Endothelial cell (in vitro differentiated cells): ENCODE results near the gene MCEMP1. TPM values are rescaled to one million over a fixed set of nuclear protein-coding genes. Genes with fewer than 3 reads are reported as not detected.

ENCODE experiments used
- DNase-seq: peaks from one replicate; pipeline ENCODE4 v3.0.0; 2021; ENCODE audit warnings: low spot score
- H3K27ac Mint-ChIP-seq: one replicate; pipeline ENCODE4 v1.8.0; 2021; ENCODE audit warnings: mixed read lengths, inconsistent platforms; ENCODE audit not compliant: unreplicated experiment
- H3K27me3 Mint-ChIP-seq: one replicate; pipeline ENCODE4 v1.8.0; 2021; ENCODE audit warnings: mild to moderate bottlenecking, moderate library complexity, mixed read lengths, inconsistent platforms; ENCODE audit not compliant: unreplicated experiment
- H3K36me3 Mint-ChIP-seq: one replicate; pipeline ENCODE4 v1.8.0; 2021; ENCODE audit warnings: mild to moderate bottlenecking, low read depth, mixed read lengths, inconsistent platforms; ENCODE audit not compliant: unreplicated experiment
- H3K4me1 Mint-ChIP-seq: one replicate; pipeline ENCODE4 v1.8.0; 2021; ENCODE audit warnings: mild to moderate bottlenecking, mixed read lengths, inconsistent platforms; ENCODE audit not compliant: unreplicated experiment
- H3K4me3 Mint-ChIP-seq: one replicate; pipeline ENCODE4 v1.8.0; 2021; ENCODE audit warnings: mild to moderate bottlenecking, mixed read lengths, inconsistent platforms; ENCODE audit not compliant: unreplicated experiment
- H3K9me3 Mint-ChIP-seq: one replicate; pipeline ENCODE4 v1.8.0; 2021; ENCODE audit warnings: mixed read lengths, inconsistent platforms; ENCODE audit not compliant: unreplicated experiment
- CTCF ChIP-seq: fragments of 200-600 bp; sonication (generic); IDR thresholded peaks from one replicate; pipeline ENCODE4 v1.5.0; 2021; ENCODE audit warnings: antibody characterized with exemption; ENCODE audit not compliant: unreplicated experiment
- total RNA-seq: library from RNA; stranded (reverse); fragmentation: NEBNext Ultra II Directional; extraction: Animal tissue kit (Norgen Biotek cat#: 25700); gene quantifications from one replicate; pipeline ENCODE4 v1.2.1, GENCODE V29; 2021; ENCODE audit not compliant: unreplicated experiment

MCEMP1 gene
- total RNA-seq, 1 donor from 2014 or later, result not detected

GRCh38 chr19:7644550-7644877, 32.4 kb upstream of the MCEMP1 start:
- Mint-ChIP-seq H3K4me3 (no peak overlapping the region), H3K36me3 (peaks cover 7% of the 10 kb centered on the region)

GRCh38 chr19:7645163-7645562, 31.7 kb upstream of the MCEMP1 start:
- H3K4me3 Mint-ChIP-seq, result no peak overlapping the region
- TF ChIP-seq CTCF, result no peak
- H3K9me3 Mint-ChIP-seq, result no peaks in the 10 kb centered on the region
- H3K27ac Mint-ChIP-seq, result no peak overlapping the region
- H3K36me3 Mint-ChIP-seq, result peaks cover 1% of the 10 kb centered on the region
- DNase-seq, result no peak
- H3K4me1 Mint-ChIP-seq, result peaks cover 3% of the 10 kb centered on the region
- peaks cover 16% of the 10 kb centered on the region for H3K27me3 Mint-ChIP-seq

More at GRCh38 chr19:7644550-7644877, 32.4 kb upstream of the MCEMP1 start:
- peaks cover 3% of the 10 kb centered on the region for H3K4me1 Mint-ChIP-seq
- no peaks in the 10 kb centered on the region for H3K9me3 Mint-ChIP-seq
- no peak for DNase-seq
- TF ChIP-seq CTCF, result no peak
- peaks cover 18% of the 10 kb centered on the region for H3K27me3 Mint-ChIP-seq
- no peak overlapping the region for H3K27ac Mint-ChIP-seq

GRCh38 chr19:7645656-7646425, 31.0 kb upstream of the MCEMP1 start:
- no peak for DNase-seq
- Mint-ChIP-seq H3K4me1 (peaks cover 3% of the 10 kb centered on the region), H3K36me3 (no peaks in the 10 kb centered on the region), H3K9me3 (no peaks in the 10 kb centered on the region), H3K27me3 (peaks cover 16% of the 10 kb centered on the region), H3K27ac (no peak overlapping the region), H3K4me3 (peak overlapping the region; percentile 4)
- no peak for TF ChIP-seq CTCF

- H3K4me3 Mint-ChIP-seq, result no peak overlapping the region
- H3K4me1 Mint-ChIP-seq, result peaks cover 3% of the 10 kb centered on the region
- no peak for DNase-seq
- no peaks in the 10 kb centered on the region for H3K9me3 Mint-ChIP-seq
- no peak overlapping the region for H3K27ac Mint-ChIP-seq
- no peaks in the 10 kb centered on the region for H3K36me3 Mint-ChIP-seq
- peaks cover 16% of the 10 kb centered on the region for H3K27me3 Mint-ChIP-seq
- TF ChIP-seq CTCF, result no peak
These were observed 30.5 kb upstream of the MCEMP1 start for GRCh38 chr19:7646426-7646700.

DNA sequence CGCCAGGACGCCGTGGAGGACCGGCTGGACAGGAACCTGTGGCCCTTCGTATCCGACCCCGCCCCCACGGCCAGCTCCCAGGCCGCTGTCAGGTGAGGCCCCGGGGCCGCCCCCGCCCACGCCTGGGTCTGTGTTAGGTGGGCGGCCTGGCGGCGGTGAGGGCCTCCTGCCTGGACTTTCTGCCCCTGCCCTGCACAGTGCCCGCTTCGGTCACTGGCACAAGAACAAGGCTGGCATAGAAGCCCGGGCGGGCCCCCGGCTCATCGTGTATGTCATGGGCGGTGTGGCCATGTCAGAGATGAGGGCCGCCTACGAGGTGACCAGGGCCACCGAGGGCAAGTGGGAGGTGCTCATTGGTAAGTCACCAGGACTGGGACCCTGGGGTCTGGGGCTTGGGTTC, 29.7 kb upstream of the MCEMP1 start:
- Mint-ChIP-seq H3K4me1 (peaks cover 3% of the 10 kb centered on the region), H3K27ac (no peak overlapping the region), H3K9me3 (no peaks in the 10 kb centered on the region), H3K36me3 (no peaks in the 10 kb centered on the region), H3K4me3 (no peak overlapping the region), H3K27me3 (peaks cover 16% of the 10 kb centered on the region)
- DNase-seq, result no peak
- TF ChIP-seq CTCF, result no peak
